ENCODE measurements around the gene MBP. TPM values are rescaled to one million over a fixed set of nuclear protein-coding genes. Genes with fewer than 3 reads are reported as not detected.

The MBP gene
- total and polyA plus RNA-seq, 8 donors = 6.3 to 33.5 (median 20.7) TPM

- Histone ChIP-seq H3K36me3 (no peaks in the 10 kb centered on the region), H3K27ac (no peak overlapping the region), H3K4me1 (no peaks in the 10 kb centered on the region), H3K4me3 (no peak overlapping the region), H3K9me3 (no peaks in the 10 kb centered on the region), H3K27me3 (no peaks in the 10 kb centered on the region)
- ATAC-seq (no peak), DNase-seq (no peak), FAIRE-seq (no peak)
- no peak for TF ChIP-seq CTCF (IDR thresholded peaks at IDR 0.05)
- intact Hi-C loops (cut with DNase I) = no loop called here
- WGBS, 2 donors = 87 to 91% methylated on average over 6 of the region's 6 CpGs
These were observed 86.9 kb downstream of the MBP start for GRCh38 chr18:77045677-77046076.

GRCh38 chr18:77044866-77045664 is 87.5 kb downstream of the MBP start:
- FAIRE-seq (no peak), DNase-seq (no peak), ATAC-seq (no peak)
- TF ChIP-seq CTCF (IDR thresholded peaks at IDR 0.05) = no peak
- no peaks in the 10 kb centered on the region for H3K9me3 ChIP-seq
- H3K4me1 ChIP-seq = no peaks in the 10 kb centered on the region
- H3K27ac ChIP-seq = no peak overlapping the region
- intact Hi-C loops (cut with DNase I) = no loop called here
- 80 to 85% methylated on average over 14 of the region's 14 CpGs for WGBS, 2 donors
- no peaks in the 10 kb centered on the region for H3K27me3 ChIP-seq
- no peaks in the 10 kb centered on the region for H3K36me3 ChIP-seq
- H3K4me3 ChIP-seq = no peak overlapping the region

- DNase-seq (no peak), ATAC-seq (no peak), FAIRE-seq (no peak)
- no peaks in the 10 kb centered on the region for H3K27me3 ChIP-seq
- H3K36me3 ChIP-seq = no peaks in the 10 kb centered on the region
- no peak for TF ChIP-seq CTCF (IDR thresholded peaks at IDR 0.05)
- no peak overlapping the region for H3K4me3 ChIP-seq
- WGBS, 2 donors = 92 to 95% methylated on average over 27 of the region's 27 CpGs
- no peak overlapping the region for H3K27ac ChIP-seq
- intact Hi-C loops (cut with DNase I) = no loop called here
- H3K4me1 ChIP-seq = no peaks in the 10 kb centered on the region
- H3K9me3 ChIP-seq = no peaks in the 10 kb centered on the region
These were observed 88.9 kb downstream of the MBP start for GRCh38 chr18:77043541-77044280.

GRCh38 chr18:77042583-77042982 is 90.0 kb downstream of the MBP start:
- no peaks in the 10 kb centered on the region for H3K36me3 ChIP-seq
- no peak for TF ChIP-seq CTCF (IDR thresholded peaks at IDR 0.05)
- DNase-seq (no peak), FAIRE-seq (no peak), ATAC-seq (no peak)
- intact Hi-C loops (cut with DNase I) = no loop called here
- 75 to 82% methylated on average over 10 of the region's 10 CpGs for WGBS, 2 donors
- H3K27ac ChIP-seq = no peak overlapping the region
- no peaks in the 10 kb centered on the region for H3K4me1 ChIP-seq
- no peak overlapping the region for H3K4me3 ChIP-seq
- H3K9me3 ChIP-seq = no peaks in the 10 kb centered on the region
- H3K27me3 ChIP-seq = no peaks in the 10 kb centered on the region
